ENCODE results near the gene PSME1.

Gene PSME1

GRCh38 chr14:24183014-24183481, 47.1 kb downstream of the PSME1 start:
- H3K4me3 ChIP-seq (ENCODE audit: low read length), result no peak overlapping the region
- no peak overlapping the region for H3K27ac ChIP-seq (ENCODE audit: low read length)
- no peak overlapping the region for H3K9ac ChIP-seq (ENCODE audit: low read depth, low read length)
- peaks cover 93% of the 10 kb centered on the region for H3K36me3 ChIP-seq (ENCODE audit: insufficient read depth, low read depth, low read length)
- no peaks in the 10 kb centered on the region for H3K4me1 ChIP-seq (ENCODE audit: insufficient read depth, low read length)
- H3K27me3 ChIP-seq (ENCODE audit: insufficient read depth, low read length), result no peaks in the 10 kb centered on the region
- H3K9me3 ChIP-seq (ENCODE audit: insufficient read depth, low read depth, low read length), result no peaks in the 10 kb centered on the region

GRCh38 chr14:24184104-24184970, 48.3 kb downstream of the PSME1 start:
- Histone ChIP-seq H3K4me3 (ENCODE audit: low read length) (no peak overlapping the region), H3K27ac (ENCODE audit: low read length) (no peak overlapping the region), H3K9me3 (ENCODE audit: insufficient read depth, low read depth, low read length) (no peaks in the 10 kb centered on the region), H3K27me3 (ENCODE audit: insufficient read depth, low read length) (no peaks in the 10 kb centered on the region), H3K4me1 (ENCODE audit: insufficient read depth, low read length) (no peaks in the 10 kb centered on the region; the same call in 1 of the 2 replicates), H3K9ac (ENCODE audit: low read depth, low read length) (no peak overlapping the region), H3K36me3 (ENCODE audit: insufficient read depth, low read depth, low read length) (peaks cover 85% of the 10 kb centered on the region)

GRCh38 chr14:24185026-24185425, 49.0 kb downstream of the PSME1 start:
- Histone ChIP-seq H3K27ac (ENCODE audit: low read length) (no peak overlapping the region), H3K4me3 (ENCODE audit: low read length) (no peak overlapping the region), H3K9ac (ENCODE audit: low read depth, low read length) (no peak overlapping the region), H3K4me1 (ENCODE audit: insufficient read depth, low read length) (no peaks in the 10 kb centered on the region; the same call in 1 of the 2 replicates), H3K36me3 (ENCODE audit: insufficient read depth, low read depth, low read length) (peaks cover 82% of the 10 kb centered on the region), H3K9me3 (ENCODE audit: insufficient read depth, low read depth, low read length) (no peaks in the 10 kb centered on the region), H3K27me3 (ENCODE audit: insufficient read depth, low read length) (no peaks in the 10 kb centered on the region)

- no peaks in the 10 kb centered on the region for H3K27me3 ChIP-seq (ENCODE audit: insufficient read depth, low read length)
- no peaks in the 10 kb centered on the region; the same call in 1 of the 2 replicates for H3K4me1 ChIP-seq (ENCODE audit: insufficient read depth, low read length)
- no peaks in the 10 kb centered on the region for H3K9me3 ChIP-seq (ENCODE audit: insufficient read depth, low read depth, low read length)
- H3K9ac ChIP-seq (ENCODE audit: low read depth, low read length), result no peak overlapping the region
- H3K4me3 ChIP-seq (ENCODE audit: low read length), result no peak overlapping the region
- no peak overlapping the region for H3K27ac ChIP-seq (ENCODE audit: low read length)
- H3K36me3 ChIP-seq (ENCODE audit: insufficient read depth, low read depth, low read length), result peaks cover 80% of the 10 kb centered on the region
These were observed 49.7 kb downstream of the PSME1 start for GRCh38 chr14:24185741-24186140.

GRCh38 chr14:24186831-24187538, 51.0 kb downstream of the PSME1 start:
- Histone ChIP-seq H3K9me3 (ENCODE audit: insufficient read depth, low read depth, low read length) (no peaks in the 10 kb centered on the region), H3K9ac (ENCODE audit: low read depth, low read length) (no peak overlapping the region), H3K36me3 (ENCODE audit: insufficient read depth, low read depth, low read length) (peaks cover 77% of the 10 kb centered on the region), H3K4me1 (ENCODE audit: insufficient read depth, low read length) (no peaks in the 10 kb centered on the region; the same call in 1 of the 2 replicates), H3K27ac (ENCODE audit: low read length) (no peak overlapping the region), H3K4me3 (ENCODE audit: low read length) (no peak overlapping the region), H3K27me3 (ENCODE audit: insufficient read depth, low read length) (no peaks in the 10 kb centered on the region)

GRCh38 chr14:24187539-24187915, 51.5 kb downstream of the PSME1 start:
- no peaks in the 10 kb centered on the region for H3K9me3 ChIP-seq (ENCODE audit: insufficient read depth, low read depth, low read length)
- H3K4me1 ChIP-seq (ENCODE audit: insufficient read depth, low read length), result no peaks in the 10 kb centered on the region; the same call in 1 of the 2 replicates
- peak overlapping the region; percentile 94 for H3K4me3 ChIP-seq (ENCODE audit: low read length)
- H3K27ac ChIP-seq (ENCODE audit: low read length), result no peak overlapping the region
- H3K9ac ChIP-seq (ENCODE audit: low read depth, low read length), result peak overlapping the region; percentile 89; the same call in 1 of the 2 replicates
- H3K36me3 ChIP-seq (ENCODE audit: insufficient read depth, low read depth, low read length), result peaks cover 77% of the 10 kb centered on the region
- H3K27me3 ChIP-seq (ENCODE audit: insufficient read depth, low read length), result no peaks in the 10 kb centered on the region

Measured in iPS-20b (cell line).